HG02870 (cell line): Measurements from ENCODE around the gene RNF186.
"Not testable (repeated sequence)": the region's sequence is repeated elsewhere in the genome, so short reads cannot be mapped to it uniquely, and the experiment has no call there.

Experiments used
- ATAC-seq: cut with Tn5 transposase; IDR thresholded peaks from one replicate; pipeline ENCODE4 v1.9.1; 2021; ENCODE audit warnings: mild to moderate bottlenecking, moderate library complexity; ENCODE audit not compliant: unreplicated experiment

Gene RNF186

GRCh38 chr1:19797827-19798226 is 17.3 kb downstream of the RNF186 start:
- no peak for ATAC-seq

DNA sequence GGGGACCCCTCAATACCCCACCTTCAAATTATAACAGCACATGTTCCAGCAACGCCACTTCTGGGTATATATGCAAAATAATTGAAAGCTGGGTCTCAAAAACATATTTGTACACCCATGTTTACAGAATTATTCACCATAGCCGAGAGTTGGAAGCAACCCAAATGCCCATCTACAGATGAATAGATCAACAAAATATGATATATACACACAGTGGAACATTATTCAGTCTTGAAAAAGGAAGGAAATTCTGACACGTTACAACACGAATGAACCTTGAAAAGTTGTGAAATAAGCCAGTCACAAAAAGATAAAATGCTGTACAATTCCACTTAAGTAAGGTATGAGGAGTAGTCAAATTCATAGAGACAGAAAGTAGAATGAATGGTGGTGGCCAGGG is 20.5 kb downstream of the RNF186 start:
- ATAC-seq: no peak

- no peak for ATAC-seq
Observed at GRCh38 chr1:19793360-19794046, 21.6 kb downstream of the RNF186 start.

DNA sequence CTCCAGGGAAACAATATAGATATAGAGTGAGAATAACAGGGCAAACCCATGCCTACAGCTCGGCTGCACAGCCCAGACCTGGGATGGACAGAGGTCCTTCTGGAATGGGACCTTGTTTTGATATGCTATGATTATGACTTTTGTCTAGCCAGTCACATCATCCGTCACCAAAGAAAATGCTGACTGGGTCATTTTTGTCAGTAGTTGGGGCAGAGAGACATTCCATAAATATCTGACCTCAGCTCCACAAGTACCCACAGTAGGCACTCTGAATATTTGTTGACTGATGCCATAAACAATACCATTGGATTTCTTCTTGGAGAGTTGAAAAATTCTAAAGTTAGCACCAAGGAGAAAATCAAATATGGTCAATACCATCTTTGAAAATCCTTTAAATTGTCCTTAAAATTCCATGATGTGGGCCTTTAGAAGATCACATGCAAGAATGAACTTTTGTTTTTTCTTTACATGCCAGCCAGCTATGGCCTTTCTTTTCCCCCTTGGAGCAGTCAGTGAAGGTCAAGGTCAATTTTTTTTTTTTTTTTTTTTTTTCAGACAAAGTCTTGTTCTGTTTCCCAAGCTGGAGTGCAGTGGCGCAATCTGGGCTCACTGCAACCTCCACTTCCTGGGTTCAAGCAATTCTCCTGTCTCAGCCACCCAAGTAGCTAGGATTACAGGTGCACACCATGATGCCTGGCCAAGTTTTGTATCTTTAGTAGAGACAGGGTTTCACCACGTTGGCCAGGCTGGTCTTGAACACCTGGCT is 22.7 kb downstream of the RNF186 start:
- ATAC-seq: no peak

GRCh38 chr1:19790061-19790975 is 24.8 kb downstream of the RNF186 start:
- not testable (repeated sequence) for ATAC-seq

DNA sequence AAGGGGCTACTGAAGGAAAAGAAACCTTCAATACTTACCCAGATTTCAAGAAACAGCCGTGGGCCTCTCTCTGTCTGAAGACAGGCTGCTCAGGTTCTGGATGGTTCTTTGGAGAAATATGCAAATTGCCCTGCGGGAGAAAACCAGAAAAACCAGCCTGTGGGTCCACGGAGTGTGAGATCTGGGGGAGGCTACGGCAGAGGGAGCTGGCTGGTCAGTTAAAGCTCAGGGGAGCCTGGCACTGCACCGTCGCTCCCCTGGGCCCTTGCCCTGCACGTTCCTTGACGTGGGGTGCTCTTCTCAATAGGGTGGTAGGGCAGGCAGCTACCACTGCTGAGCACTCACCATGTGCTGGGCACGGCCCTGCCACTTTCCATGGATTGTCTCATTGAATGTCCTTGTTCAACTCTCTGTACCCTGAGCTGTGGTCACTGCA is 28.1 kb downstream of the RNF186 start:
- ATAC-seq: no peak

DNA sequence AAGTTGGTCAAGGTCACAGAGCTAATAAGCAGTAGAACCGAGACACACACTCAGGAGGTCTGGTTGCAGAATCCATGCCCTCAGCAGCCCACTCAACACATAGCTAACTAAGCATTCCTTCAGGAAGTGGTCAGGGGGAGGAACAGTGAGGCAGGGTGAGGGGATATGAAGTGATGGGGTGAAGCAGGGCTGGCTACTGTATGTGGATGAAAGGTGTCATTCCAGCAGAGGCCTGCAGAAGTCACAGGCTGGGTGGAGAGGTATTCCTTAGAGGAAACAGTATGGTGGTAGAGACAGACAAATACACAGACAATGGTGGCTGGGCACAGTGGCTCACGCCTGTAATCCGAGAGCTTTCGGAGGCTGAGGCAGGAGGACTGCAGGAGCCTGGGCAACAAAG is 29.4 kb downstream of the RNF186 start:
- ATAC-seq: no peak

GRCh38 chr1:19780267-19780877 is 34.7 kb downstream of the RNF186 start:
- no peak for ATAC-seq

DNA sequence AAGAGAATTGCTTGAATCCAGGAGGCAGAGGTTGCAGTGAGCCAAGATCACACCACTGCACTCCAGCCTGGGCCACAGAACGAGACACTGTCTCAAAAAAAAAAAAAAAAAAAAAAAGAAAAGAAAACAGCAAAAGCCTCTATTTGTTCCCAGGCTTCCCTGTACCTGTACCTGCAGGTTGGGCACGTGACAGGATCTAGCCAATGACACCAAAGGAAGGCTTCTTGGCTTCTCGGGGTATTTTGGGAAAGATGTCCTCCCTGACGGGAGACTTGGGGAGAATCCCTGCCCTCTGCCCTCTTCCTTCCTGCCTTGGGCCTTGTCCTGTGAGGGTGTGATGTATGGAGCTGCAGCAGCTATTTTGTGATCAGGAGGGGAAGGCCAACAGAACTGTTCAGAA is 38.1 kb downstream of the RNF186 start:
- ATAC-seq: no peak

DNA sequence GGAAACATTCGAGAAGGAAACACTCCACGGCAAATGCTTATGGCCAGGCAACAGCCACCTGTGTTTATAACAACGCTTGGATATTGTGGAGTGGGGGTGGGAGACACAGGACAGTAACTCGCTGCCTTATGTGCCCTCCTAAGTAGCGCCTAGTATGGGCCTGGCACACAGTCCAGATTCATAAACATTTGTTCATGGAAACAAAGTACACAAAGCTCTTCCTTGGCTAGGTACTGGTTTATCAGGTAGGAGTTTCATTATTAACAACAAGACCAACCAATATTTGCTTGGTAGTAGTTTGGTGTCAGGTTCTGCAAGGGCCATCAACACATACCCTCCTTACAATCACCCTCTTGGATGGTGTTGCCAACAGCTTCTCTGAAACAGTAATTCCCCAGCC is 38.8 kb downstream of the RNF186 start:
- ATAC-seq: no peak

DNA sequence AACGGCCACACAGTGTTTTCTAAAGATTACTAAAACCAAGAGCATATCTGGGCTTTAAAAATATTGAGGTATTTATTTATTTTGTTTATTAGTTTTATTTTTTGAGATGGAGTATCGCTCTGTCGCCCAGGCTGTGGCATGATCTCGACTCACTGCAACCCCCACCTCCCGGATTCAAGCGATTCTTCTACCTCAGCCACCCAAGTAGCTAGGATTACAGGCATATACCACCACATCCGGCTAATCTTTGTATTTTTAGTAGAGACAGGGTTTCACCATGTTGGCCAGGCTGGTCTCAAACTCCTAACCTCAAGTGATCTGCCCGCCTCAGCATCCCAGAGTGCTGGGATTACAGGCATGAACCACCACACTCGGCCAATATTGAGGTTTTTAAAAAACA is 39.3 kb downstream of the RNF186 start:
- ATAC-seq: no peak

GRCh38 chr1:19775317-19775716 is 39.8 kb downstream of the RNF186 start:
- ATAC-seq: no peak

DNA sequence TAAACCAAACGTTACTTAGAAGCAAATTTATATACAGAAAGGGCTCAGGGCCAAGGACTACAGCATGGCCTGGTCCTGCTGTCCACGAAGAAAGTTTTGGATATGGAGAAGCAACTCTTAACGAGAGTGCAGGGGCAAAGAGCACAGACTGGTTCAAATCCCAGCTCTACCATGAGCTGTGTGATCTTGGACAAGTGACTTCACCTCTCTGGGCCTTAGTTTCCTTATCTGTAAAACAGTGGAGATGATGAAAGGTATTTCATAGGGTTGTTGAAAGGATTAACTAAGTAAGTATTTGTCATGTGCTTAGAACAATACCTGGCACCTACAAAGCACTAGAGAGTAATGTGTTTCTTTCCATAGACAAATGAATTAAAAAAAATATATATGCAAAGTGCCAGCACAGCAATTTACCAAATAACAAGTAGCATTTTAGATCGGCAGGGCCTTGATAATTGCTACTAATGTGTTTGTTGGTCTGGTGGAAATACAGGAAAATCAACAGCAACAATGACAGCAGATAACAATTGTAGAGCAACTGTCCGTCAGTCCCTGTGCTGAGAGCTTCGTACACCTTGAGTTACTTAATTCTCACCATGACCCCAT is 40.8 kb downstream of the RNF186 start:
- ATAC-seq: no peak

GRCh38 chr1:19773485-19773884 is 41.6 kb downstream of the RNF186 start:
- no peak for ATAC-seq

- no peak for ATAC-seq
Observed at GRCh38 chr1:19772053-19772452, 43.0 kb downstream of the RNF186 start.

- ATAC-seq: no peak
Observed at GRCh38 chr1:19771350-19771749, 43.7 kb downstream of the RNF186 start.

DNA sequence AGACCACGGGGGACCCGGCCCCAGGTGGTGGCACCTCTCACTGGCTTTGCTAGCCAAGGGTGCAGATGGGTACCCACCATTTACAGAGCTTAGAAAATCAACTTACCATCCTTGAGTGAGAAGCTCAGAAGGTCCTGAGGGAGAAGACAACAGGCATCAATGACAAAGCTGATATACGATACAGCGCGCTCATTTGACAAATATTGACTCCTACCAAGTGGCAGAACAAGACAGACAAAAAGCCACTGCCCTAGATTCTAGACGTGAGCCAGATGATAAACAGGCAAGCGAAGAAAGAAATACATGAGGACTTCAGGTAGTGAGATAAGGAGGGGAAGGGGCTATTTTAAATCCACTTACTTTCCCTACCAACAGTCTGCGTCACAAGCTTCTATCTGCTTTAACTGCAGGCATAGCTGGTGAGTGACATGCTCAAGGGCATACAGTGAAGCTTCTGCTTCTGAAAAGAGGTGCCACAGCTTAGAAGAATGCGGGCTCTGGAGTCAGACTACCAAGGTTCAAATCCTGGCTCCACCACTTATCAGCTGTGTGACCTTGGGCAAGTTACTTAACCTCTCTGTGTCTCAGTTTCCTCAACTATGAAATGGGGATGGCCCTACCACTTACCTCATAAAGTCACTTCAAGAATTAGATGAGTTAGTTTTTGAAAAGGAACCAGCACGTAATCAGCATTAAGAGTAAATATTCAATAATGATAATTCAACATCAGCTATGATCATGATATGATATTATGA is 44.5 kb downstream of the RNF186 start:
- ATAC-seq: no peak

GRCh38 chr1:19769211-19769932 is 45.7 kb downstream of the RNF186 start:
- no peak for ATAC-seq
